ENCODE results near the gene SLC39A1.

SLC39A1 gene

GRCh38 chr1:153934746-153935145 is 28.6 kb downstream of the SLC39A1 start:
- H2AFZ ChIP-seq (ENCODE audit: low read depth, low read length): no peak overlapping the region
- ATAC-seq (ENCODE audit: insufficient read depth, low read depth): no peak
- H3K4me1 ChIP-seq (ENCODE audit: insufficient read depth, low read length): no peaks in the 10 kb centered on the region
- no peaks in the 10 kb centered on the region for H4K20me1 ChIP-seq (ENCODE audit: insufficient read depth, low read length)
- H3K27me3 ChIP-seq (ENCODE audit: insufficient read depth, low read length, poor library complexity): no peaks in the 10 kb centered on the region
- no peak for TF ChIP-seq CTCF (IDR thresholded peaks at IDR 0.05; ENCODE audit: borderline replicate concordance, extremely low read depth, low read length, poor library complexity, severe bottlenecking)
- TF ChIP-seq EZH2 (IDR thresholded peaks at IDR 0.05; ENCODE audit: borderline replicate concordance, low read depth, low read length, severe bottlenecking): no peak
- H3K9ac ChIP-seq (ENCODE audit: low read depth, low read length): no peak overlapping the region
- no peak for DNase-seq
- H3K9me3 ChIP-seq (ENCODE audit: insufficient read depth, low read length, severe bottlenecking): no peaks in the 10 kb centered on the region
- no peaks in the 10 kb centered on the region for H3K79me2 ChIP-seq (ENCODE audit: insufficient read depth, low read length)
- H3K36me3 ChIP-seq (ENCODE audit: insufficient read depth, low read length): peaks cover 84% of the 10 kb centered on the region
- H3K27ac ChIP-seq (ENCODE audit: low read length): no peak overlapping the region
- no peak overlapping the region for H3K4me2 ChIP-seq (ENCODE audit: insufficient read depth, low read length)
- no peak overlapping the region for H3K4me3 ChIP-seq (ENCODE audit: low read depth in 1 of 2, low read length in 2 of 2)

GRCh38 chr1:153933955-153934354 is 29.4 kb downstream of the SLC39A1 start:
- DNase-seq (no peak), ATAC-seq (ENCODE audit: insufficient read depth, low read depth) (no peak)
- Histone ChIP-seq H3K79me2 (ENCODE audit: insufficient read depth, low read length) (no peaks in the 10 kb centered on the region), H3K36me3 (ENCODE audit: insufficient read depth, low read length) (peaks cover 77% of the 10 kb centered on the region), H3K4me2 (ENCODE audit: insufficient read depth, low read length) (no peak overlapping the region), H4K20me1 (ENCODE audit: insufficient read depth, low read length) (no peaks in the 10 kb centered on the region), H3K4me3 (ENCODE audit: low read depth in 1 of 2, low read length in 2 of 2) (no peak overlapping the region), H3K27ac (ENCODE audit: low read length) (no peak overlapping the region), H3K9ac (ENCODE audit: low read depth, low read length) (no peak overlapping the region), H2AFZ (ENCODE audit: low read depth, low read length) (no peak overlapping the region), H3K9me3 (ENCODE audit: insufficient read depth, low read length, severe bottlenecking) (no peaks in the 10 kb centered on the region), H3K4me1 (ENCODE audit: insufficient read depth, low read length) (no peaks in the 10 kb centered on the region), H3K27me3 (ENCODE audit: insufficient read depth, low read length, poor library complexity) (no peaks in the 10 kb centered on the region)
- no peak for TF ChIP-seq CTCF (IDR thresholded peaks at IDR 0.05; ENCODE audit: borderline replicate concordance, extremely low read depth, low read length, poor library complexity, severe bottlenecking)
- no peak for TF ChIP-seq EZH2 (IDR thresholded peaks at IDR 0.05; ENCODE audit: borderline replicate concordance, low read depth, low read length, severe bottlenecking)

GRCh38 chr1:153933430-153933829 is 29.9 kb downstream of the SLC39A1 start:
- no peak overlapping the region for H2AFZ ChIP-seq (ENCODE audit: low read depth, low read length)
- H3K36me3 ChIP-seq (ENCODE audit: insufficient read depth, low read length): peaks cover 74% of the 10 kb centered on the region
- DNase-seq: no peak

More at GRCh38 chr1:153933430-153933829, 29.9 kb downstream of the SLC39A1 start:
- no peaks in the 10 kb centered on the region for H3K79me2 ChIP-seq (ENCODE audit: insufficient read depth, low read length)
- no peak for ATAC-seq (ENCODE audit: insufficient read depth, low read depth)
- no peak overlapping the region for H3K27ac ChIP-seq (ENCODE audit: low read length)
- H3K4me1 ChIP-seq (ENCODE audit: insufficient read depth, low read length): no peaks in the 10 kb centered on the region
- H3K9me3 ChIP-seq (ENCODE audit: insufficient read depth, low read length, severe bottlenecking): no peaks in the 10 kb centered on the region
- H3K9ac ChIP-seq (ENCODE audit: low read depth, low read length): no peak overlapping the region
- TF ChIP-seq EZH2 (IDR thresholded peaks at IDR 0.05; ENCODE audit: borderline replicate concordance, low read depth, low read length, severe bottlenecking) (no peak), CTCF (IDR thresholded peaks at IDR 0.05; ENCODE audit: borderline replicate concordance, extremely low read depth, low read length, poor library complexity, severe bottlenecking) (no peak)
- no peaks in the 10 kb centered on the region for H3K27me3 ChIP-seq (ENCODE audit: insufficient read depth, low read length, poor library complexity)
- no peak overlapping the region for H3K4me2 ChIP-seq (ENCODE audit: insufficient read depth, low read length)
- H4K20me1 ChIP-seq (ENCODE audit: insufficient read depth, low read length): no peaks in the 10 kb centered on the region
- no peak overlapping the region for H3K4me3 ChIP-seq (ENCODE audit: low read depth in 1 of 2, low read length in 2 of 2)
